ENCODE measurements around the gene PEX14.

The PEX14 gene

GRCh38 chr1:10497109-10497508 lies 22.4 kb downstream of the PEX14 start:
- ATAC-seq, result no peak
- no peak for TF ChIP-seq TOX (CRISPR knock-in tag; IDR thresholded peaks at IDR 0.05; ENCODE audit: borderline replicate concordance)
- no peak for TF ChIP-seq RARB (CRISPR knock-in tag; IDR thresholded peaks at IDR 0.05)
- TF ChIP-seq OSR1 (CRISPR knock-in tag; IDR thresholded peaks at IDR 0.05), result no peak
- TF ChIP-seq CREB5 (CRISPR knock-in tag; IDR thresholded peaks at IDR 0.05; ENCODE audit: low read depth), result no peak
- no peak for TF ChIP-seq ZC3H10 (CRISPR knock-in tag; IDR thresholded peaks at IDR 0.05)
- no peak for TF ChIP-seq TCF4 (CRISPR knock-in tag; IDR thresholded peaks at IDR 0.05; ENCODE audit: borderline replicate concordance)
- no peak for TF ChIP-seq CSDC2 (CRISPR knock-in tag; IDR thresholded peaks at IDR 0.05)

GRCh38 chr1:10498231-10498630 lies 23.5 kb downstream of the PEX14 start:
- no peak for TF ChIP-seq PPARA (CRISPR knock-in tag; IDR thresholded peaks at IDR 0.05; ENCODE audit: borderline replicate concordance)
- no peak for TF ChIP-seq POU6F1 (CRISPR knock-in tag; IDR thresholded peaks at IDR 0.05; ENCODE audit: borderline replicate concordance, low read depth)
- TF ChIP-seq ZNF70 (CRISPR knock-in tag; IDR thresholded peaks at IDR 0.05), result no peak
- no peak for TF ChIP-seq RARB (CRISPR knock-in tag; IDR thresholded peaks at IDR 0.05)
- TF ChIP-seq GLIS3 (CRISPR knock-in tag; IDR thresholded peaks at IDR 0.05), result no peak
- TF ChIP-seq CSDC2 (CRISPR knock-in tag; IDR thresholded peaks at IDR 0.05), result no peak
- no peak for TF ChIP-seq ZC3H10 (CRISPR knock-in tag; IDR thresholded peaks at IDR 0.05)
- no peak for TF ChIP-seq TCF4 (CRISPR knock-in tag; IDR thresholded peaks at IDR 0.05; ENCODE audit: borderline replicate concordance)
- TF ChIP-seq ZNF565 (CRISPR knock-in tag; conservative IDR thresholded peaks at IDR 0.05; ENCODE audit: low read depth), result no peak
- no peak for ATAC-seq

GRCh38 chr1:10502206-10502605 lies 27.5 kb downstream of the PEX14 start:
- no peak for ATAC-seq
- TF ChIP-seq ZC3H10 (CRISPR knock-in tag; IDR thresholded peaks at IDR 0.05), result no peak
- no peak for TF ChIP-seq PPARA (CRISPR knock-in tag; IDR thresholded peaks at IDR 0.05; ENCODE audit: borderline replicate concordance)
- TF ChIP-seq TSHZ2 (CRISPR knock-in tag; IDR thresholded peaks at IDR 0.05), result no peak
- no peak for TF ChIP-seq CSRNP3 (CRISPR knock-in tag; IDR thresholded peaks at IDR 0.05)
- no peak for TF ChIP-seq ZNF565 (CRISPR knock-in tag; conservative IDR thresholded peaks at IDR 0.05; ENCODE audit: low read depth)
- TF ChIP-seq TCF4 (CRISPR knock-in tag; IDR thresholded peaks at IDR 0.05; ENCODE audit: borderline replicate concordance), result no peak
- TF ChIP-seq CSDC2 (CRISPR knock-in tag; IDR thresholded peaks at IDR 0.05), result no peak
- no peak for TF ChIP-seq BACH2 (CRISPR knock-in tag; IDR thresholded peaks at IDR 0.05; ENCODE audit: borderline replicate concordance)
- TF ChIP-seq ESRRG (CRISPR knock-in tag; IDR thresholded peaks at IDR 0.05), result no peak
- TF ChIP-seq ZFP30 (CRISPR knock-in tag; IDR thresholded peaks at IDR 0.05), result no peak
- TF ChIP-seq ZNF70 (CRISPR knock-in tag; IDR thresholded peaks at IDR 0.05), result no peak
- TF ChIP-seq TOX (CRISPR knock-in tag; IDR thresholded peaks at IDR 0.05; ENCODE audit: borderline replicate concordance), result no peak
- TF ChIP-seq PATZ1 (CRISPR knock-in tag; IDR thresholded peaks at IDR 0.05; ENCODE audit: borderline replicate concordance), result no peak
- no peak for TF ChIP-seq SNAI2 (CRISPR knock-in tag; IDR thresholded peaks at IDR 0.05)
- no peak for TF ChIP-seq OSR1 (CRISPR knock-in tag; IDR thresholded peaks at IDR 0.05)
- TF ChIP-seq ISL1 (CRISPR knock-in tag; IDR thresholded peaks at IDR 0.05), result no peak
- TF ChIP-seq GLIS3 (CRISPR knock-in tag; IDR thresholded peaks at IDR 0.05), result no peak
- no peak for TF ChIP-seq POU6F1 (CRISPR knock-in tag; IDR thresholded peaks at IDR 0.05; ENCODE audit: borderline replicate concordance, low read depth)
- no peak for TF ChIP-seq ZFP3 (CRISPR knock-in tag; IDR thresholded peaks at IDR 0.05)

Data from SK-N-SH treated with all-trans-retinoic acid at 6 μM for 48 hours (cell line).